Activated CD8-positive, alpha-beta T cell treated with anti-CD3 and anti-CD28 coated beads for 36 hours (primary cell): ENCODE data around the gene LEFTY1. TPM values are rescaled to one million over a fixed set of nuclear protein-coding genes. Genes with fewer than 3 reads are reported as not detected.
A peak's percentile ranks its signal among the peaks of the same experiment; 100 is the strongest.

ENCODE experiments used
- ATAC-seq: fragments of 200-7000 bp; cut with Tn5 transposase; one replicate; pipeline ENCODE4 v1.10.0; 2021; ENCODE audit warnings: mild to moderate bottlenecking, moderate library complexity
- CTCF ChIA-PET: fragments of 350-600 bp; sonication (Branson Sonifier 250); formaldehyde crosslinking; loops from one replicate; lab custom pipeline; 2021; ENCODE audit warnings: antibody characterized with exemption; lab: Charles Lee
- POLR2A ChIA-PET: fragments of 350-600 bp; sonication (Branson Sonifier 250); formaldehyde crosslinking; loops from one replicate; lab custom pipeline; 2021; ENCODE audit warnings: antibody characterized with exemption; lab: Charles Lee
- DNase-seq: peaks from one replicate; pipeline ENCODE4 v3.0.0-alpha.2; 2020
- H3K27ac Mint-ChIP-seq: one replicate; pipeline ENCODE4 v1.8.0; 2021; ENCODE audit warnings: mild to moderate bottlenecking, mixed read lengths
- H3K27me3 Mint-ChIP-seq: one replicate; pipeline ENCODE4 v1.8.0; 2021; ENCODE audit warnings: mixed read lengths
- H3K36me3 Mint-ChIP-seq: one replicate; pipeline ENCODE4 v1.8.0; 2021; ENCODE audit warnings: low read depth, mixed read lengths
- H3K4me1 Mint-ChIP-seq: one replicate; pipeline ENCODE4 v1.8.0; 2021; ENCODE audit warnings: low read depth, mixed read lengths
- H3K4me3 Mint-ChIP-seq: one replicate; pipeline ENCODE4 v1.8.0; 2021; ENCODE audit warnings: mild to moderate bottlenecking, moderate library complexity, mixed read lengths
- H3K9me3 Mint-ChIP-seq: one replicate; pipeline ENCODE4 v1.8.0; 2021; ENCODE audit warnings: mixed read lengths
- intact Hi-C: fragments of 100-400 bp; cut with micrococcal nuclease; formaldehyde crosslinking; loops from one replicate; pipeline ENCODE4 v1.10.0; 2022
- total RNA-seq, 2 experiments: library from RNA; stranded (reverse); gene quantifications; one replicate each; pipeline ENCODE4 v1.2.3, GENCODE V29; 2021
- TF ChIP-seq, protein P1 (sequence below): fragments of 200-600 bp; IDR thresholded peaks from one replicate; pipeline ENCODE4 v1.8.0; 2022; ENCODE audit warnings: antibody characterized with exemption, mild to moderate bottlenecking

The LEFTY1 gene
- total RNA-seq, 2 experiments from 2014 or later: 0.16 to 0.83 TPM

DNA sequence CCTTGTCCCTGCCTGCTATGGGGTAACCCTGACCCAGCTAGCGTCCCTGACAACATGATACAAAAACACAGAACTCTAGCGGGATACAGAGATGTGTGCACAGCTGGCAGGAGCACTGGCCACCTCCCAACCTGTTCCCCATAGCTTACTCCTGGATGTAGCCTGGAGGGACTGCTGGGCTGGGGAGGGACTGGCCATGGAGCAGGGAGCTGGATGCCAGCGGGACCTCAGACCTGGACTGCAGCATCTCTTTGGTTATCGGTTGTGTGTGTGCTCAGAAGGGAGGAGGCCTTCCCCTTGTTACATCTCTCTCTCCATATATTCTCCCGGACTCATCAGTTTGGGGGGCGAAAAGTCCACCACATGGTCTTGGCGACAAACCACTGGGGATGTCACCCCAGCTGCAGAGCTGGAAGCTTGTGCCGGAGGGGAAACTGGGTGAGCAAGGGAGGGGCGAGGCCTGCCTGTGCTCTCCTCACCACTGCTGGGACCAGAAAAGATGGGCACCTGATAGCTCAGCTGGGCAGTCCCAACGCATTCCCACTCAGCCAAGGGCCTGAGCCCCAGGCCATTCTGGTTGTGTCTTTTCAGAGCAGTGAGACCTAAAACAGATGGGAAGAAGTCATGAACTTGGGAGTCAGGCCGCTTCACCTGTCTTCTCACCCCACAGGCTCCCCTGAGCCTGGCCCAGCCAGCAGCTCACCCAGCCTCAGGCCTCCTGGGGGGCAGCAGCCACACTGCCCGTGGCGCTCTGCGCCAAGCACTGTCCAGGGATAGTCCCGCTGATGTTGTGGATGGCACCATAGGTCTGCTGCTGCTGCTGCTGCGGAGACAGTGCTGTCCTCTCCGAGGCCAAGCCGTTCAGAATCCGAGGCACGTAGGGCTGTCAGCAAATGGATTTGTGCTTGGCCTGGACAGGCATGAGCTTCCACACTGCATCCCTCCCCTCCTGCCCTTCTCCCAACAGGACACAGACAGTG, 42.3 kb downstream of the LEFTY1 start:
- no peak overlapping the region for H3K4me3 Mint-ChIP-seq

DNA sequence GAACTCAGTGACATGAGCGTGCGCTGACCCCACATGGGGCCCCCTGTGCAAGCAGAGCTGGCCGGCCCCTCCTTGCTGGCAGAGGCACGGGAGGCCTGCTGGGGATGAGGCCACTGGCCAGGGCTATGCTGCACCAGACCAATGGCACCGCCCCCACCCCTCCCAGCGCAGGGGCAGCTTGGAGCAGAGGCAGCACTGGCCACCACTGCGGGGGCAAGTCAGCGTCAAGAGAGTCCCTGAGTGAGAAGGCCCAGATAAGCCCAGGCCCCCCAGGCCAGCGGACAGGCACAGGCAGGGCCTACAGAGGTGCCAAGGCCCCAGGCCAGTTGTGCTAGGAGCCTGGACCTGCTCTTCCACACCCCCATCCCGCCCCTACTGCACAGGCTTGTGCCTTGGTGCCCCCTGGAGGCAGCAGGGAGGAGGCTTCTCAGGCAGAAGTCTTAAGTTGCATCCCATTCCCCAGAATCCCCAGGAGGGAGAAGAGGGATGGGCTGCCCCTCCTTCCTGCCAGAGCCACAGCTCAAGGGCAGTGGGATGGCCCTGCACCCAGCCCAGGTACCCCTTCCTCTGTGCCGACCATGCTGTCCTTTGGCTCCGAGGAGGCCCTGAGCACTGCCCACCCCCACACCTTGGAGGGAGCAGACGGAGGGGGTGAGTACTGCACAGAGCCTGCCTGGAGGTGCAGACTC, 43.2 kb downstream of the LEFTY1 start:
- Mint-ChIP-seq H3K9me3 (no peaks in the 10 kb centered on the region), H3K4me3 (no peak overlapping the region), H3K36me3 (peaks cover 19% of the 10 kb centered on the region), H3K4me1 (peaks cover 46% of the 10 kb centered on the region), H3K27ac (peak overlapping the region; percentile 40), H3K27me3 (no peaks in the 10 kb centered on the region)
- CTCF ChIA-PET: interaction anchor here (1.1 to 2.3 kb wide), 5 partner anchors 11 to 371 kb away, joined by 3 to 10 read pairs (median 4); no protein-coding TSS in a partner anchor
- POLR2A ChIA-PET: interaction anchor here (0.7 kb wide), 1 partner anchor 154 kb away, joined by 3 read pairs; no protein-coding TSS in a partner anchor
- peak; percentile 44 for DNase-seq
- intact Hi-C loops: no loop called here
- TF ChIP-seq, protein P1, sequence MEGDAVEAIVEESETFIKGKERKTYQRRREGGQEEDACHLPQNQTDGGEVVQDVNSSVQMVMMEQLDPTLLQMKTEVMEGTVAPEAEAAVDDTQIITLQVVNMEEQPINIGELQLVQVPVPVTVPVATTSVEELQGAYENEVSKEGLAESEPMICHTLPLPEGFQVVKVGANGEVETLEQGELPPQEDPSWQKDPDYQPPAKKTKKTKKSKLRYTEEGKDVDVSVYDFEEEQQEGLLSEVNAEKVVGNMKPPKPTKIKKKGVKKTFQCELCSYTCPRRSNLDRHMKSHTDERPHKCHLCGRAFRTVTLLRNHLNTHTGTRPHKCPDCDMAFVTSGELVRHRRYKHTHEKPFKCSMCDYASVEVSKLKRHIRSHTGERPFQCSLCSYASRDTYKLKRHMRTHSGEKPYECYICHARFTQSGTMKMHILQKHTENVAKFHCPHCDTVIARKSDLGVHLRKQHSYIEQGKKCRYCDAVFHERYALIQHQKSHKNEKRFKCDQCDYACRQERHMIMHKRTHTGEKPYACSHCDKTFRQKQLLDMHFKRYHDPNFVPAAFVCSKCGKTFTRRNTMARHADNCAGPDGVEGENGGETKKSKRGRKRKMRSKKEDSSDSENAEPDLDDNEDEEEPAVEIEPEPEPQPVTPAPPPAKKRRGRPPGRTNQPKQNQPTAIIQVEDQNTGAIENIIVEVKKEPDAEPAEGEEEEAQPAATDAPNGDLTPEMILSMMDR: peak; percentile 40
- ATAC-seq: no peak

More for the DNA sequence above, 42.3 kb downstream of the LEFTY1 start:
- Mint-ChIP-seq H3K4me1 (peaks cover 49% of the 10 kb centered on the region), H3K27me3 (no peaks in the 10 kb centered on the region), H3K9me3 (no peaks in the 10 kb centered on the region), H3K36me3 (peaks cover 23% of the 10 kb centered on the region), H3K27ac (no peak overlapping the region)
- ATAC-seq (no peak), DNase-seq (no peak)
- intact Hi-C loops: no loop called here
- CTCF ChIA-PET: interaction anchor here (1.1 to 2.3 kb wide), 3 partner anchors 12 to 372 kb away, joined by 4 to 10 read pairs (median 4); no protein-coding TSS in a partner anchor
- TF ChIP-seq, protein P1: no peak
- POLR2A ChIA-PET: interaction anchor here (1.0 kb wide), 1 partner anchor 271 kb away, joined by 3 read pairs; no protein-coding TSS in a partner anchor

DNA sequence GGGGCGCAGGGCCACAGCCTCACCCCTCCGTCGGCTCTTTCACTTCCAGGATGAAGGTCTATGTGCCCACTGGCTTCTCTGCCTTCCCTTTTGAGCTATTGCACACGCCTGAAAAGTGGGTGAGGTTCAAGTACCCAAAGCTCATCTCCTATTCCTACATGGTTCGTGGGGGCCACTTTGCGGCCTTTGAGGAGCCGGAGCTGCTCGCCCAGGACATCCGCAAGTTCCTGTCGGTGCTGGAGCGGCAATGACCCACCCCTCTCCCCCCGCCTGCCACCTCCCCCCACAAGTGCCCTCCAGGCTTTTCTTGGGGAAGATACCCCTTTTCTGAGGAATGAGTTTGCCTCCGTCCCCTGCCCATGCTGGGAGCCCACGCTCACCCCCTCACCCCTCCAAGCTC, 43.8 kb downstream of the LEFTY1 start:
- POLR2A ChIA-PET: interaction anchor here (0.7 kb wide), 1 partner anchor 155 kb away, joined by 3 read pairs; no protein-coding TSS in a partner anchor
- Mint-ChIP-seq H3K27ac (no peak overlapping the region), H3K4me3 (no peak overlapping the region), H3K36me3 (peaks cover 14% of the 10 kb centered on the region), H3K4me1 (peaks cover 44% of the 10 kb centered on the region), H3K9me3 (no peaks in the 10 kb centered on the region), H3K27me3 (no peaks in the 10 kb centered on the region)
- ATAC-seq (no peak), DNase-seq (no peak)
- intact Hi-C loops: no loop called here
- TF ChIP-seq, protein P1: no peak
- CTCF ChIA-PET: interaction anchor here (1.1 to 2.3 kb wide), 4 partner anchors 10 to 363 kb away, joined by 3 to 10 read pairs (median 4); no protein-coding TSS in a partner anchor

DNA sequence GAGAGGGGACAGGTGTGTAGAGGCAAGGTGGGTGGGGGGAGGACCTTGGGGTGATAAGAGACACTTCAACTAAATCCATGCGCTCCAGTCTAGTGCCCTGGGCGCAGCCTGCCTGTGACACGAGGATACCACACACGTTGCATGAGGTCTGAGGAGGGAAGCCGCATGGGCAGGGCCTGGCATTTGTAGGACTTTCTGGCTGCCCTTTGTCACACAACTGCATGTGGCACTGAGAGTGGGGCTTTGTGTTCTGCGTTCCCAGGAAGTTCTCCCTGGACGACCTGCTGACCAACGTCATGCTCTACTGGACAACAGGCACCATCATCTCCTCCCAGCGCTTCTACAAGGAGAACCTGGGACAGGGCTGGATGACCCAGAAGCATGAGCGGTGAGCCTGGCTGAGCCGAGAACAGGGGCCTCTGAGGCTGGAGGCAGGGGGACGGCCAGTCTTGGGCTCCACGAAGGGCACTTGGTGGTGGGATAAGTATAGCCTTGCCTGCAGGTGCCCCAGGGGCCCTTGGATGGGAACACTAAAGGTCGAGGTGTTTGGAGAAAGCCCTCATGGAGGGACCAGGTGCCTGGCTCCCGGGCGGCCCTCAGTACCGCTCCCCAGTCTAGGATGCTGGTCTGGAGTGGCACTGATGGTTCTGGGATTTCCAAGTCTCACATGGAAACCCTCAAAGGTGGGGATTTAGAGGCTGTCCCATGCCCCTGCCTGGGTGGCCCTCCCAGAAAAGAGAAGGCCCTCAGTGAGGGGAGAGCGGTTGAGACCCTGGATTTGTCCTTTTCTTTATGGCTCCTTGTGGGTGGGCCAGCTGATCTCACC, 44.5 kb downstream of the LEFTY1 start:
- ChIA-PET CTCF (interaction anchor here (1.2 to 2.3 kb wide), 2 partner anchors 10 to 363 kb away, joined by 3 to 4 read pairs; no protein-coding TSS in a partner anchor), POLR2A (no interaction called here)
- Mint-ChIP-seq H3K36me3 (peaks cover 10% of the 10 kb centered on the region), H3K9me3 (no peaks in the 10 kb centered on the region), H3K27me3 (no peaks in the 10 kb centered on the region), H3K4me1 (peaks cover 38% of the 10 kb centered on the region), H3K27ac (no peak overlapping the region), H3K4me3 (no peak overlapping the region)
- TF ChIP-seq, protein P1: no peak
- intact Hi-C loops: no loop called here
- DNase-seq: no peak
- ATAC-seq: no peak
